Uterus (tissue), 4 donors: ENCODE measurements around the gene PMS2. TPM values are rescaled to one million over a fixed set of nuclear protein-coding genes. Genes with fewer than 3 reads are reported as not detected.
A peak's percentile ranks its signal among the peaks of the same experiment; 100 is the strongest.
"Not testable (repeated sequence)": the region's sequence is repeated elsewhere in the genome, so short reads cannot be mapped to it uniquely, and the experiment has no call there.

Source experiments
- DNase-seq, 2 donors: peaks; one replicate each; pipeline ENCODE4 v3.0.0-alpha.2; 2019 to 2020
- H3K27ac ChIP-seq, 2 donors: fragments of 200-600 bp; sonication (generic); 1 replicate in 1 of 2; 2 replicates in 1 of 2; pipeline ENCODE4 v1.5.1; 2016 to 2018
- H3K27me3 ChIP-seq, 2 donors: fragments of 200-600 bp; sonication (generic); one replicate each; pipeline ENCODE4 v1.5.1; 2018 to 2019; ENCODE audit warnings: control low read depth in 1 of 2
- H3K36me3 ChIP-seq, 2 donors: fragments of 200-600 bp; sonication (generic); one replicate each; pipeline ENCODE4 v1.5.1; 2019; ENCODE audit warnings: control low read depth in 1 of 2
- H3K4me1 ChIP-seq, 2 donors: fragments of 200-600 bp; sonication (generic); one replicate each; pipeline ENCODE4 v1.5.1; 2018 to 2019; ENCODE audit warnings: control low read depth in 1 of 2
- H3K4me3 ChIP-seq, 2 donors: fragments of 200-600 bp; sonication (generic); 1 replicate in 1 of 2; 2 replicates in 1 of 2; pipeline ENCODE4 v1.5.1; 2018 to 2019; ENCODE audit warnings: mild to moderate bottlenecking in 1 of 2
- H3K9me3 ChIP-seq, 2 donors: fragments of 200-600 bp; sonication (generic); one replicate each; pipeline ENCODE4 v1.5.1; 2019; ENCODE audit warnings: control low read depth in 1 of 2
- intact Hi-C: fragments of 100-400 bp; cut with DNase I; formaldehyde crosslinking; loops from one replicate; pipeline ENCODE4 v1.15.1; 2023; ENCODE audit warnings: low total_unique reads
- total RNA-seq, 4 donors: library from RNA; depleted of rRNA in 3 of 4; stranded (reverse); fragments of >200 nt in 3 of 4; gene quantifications; one replicate each; pipeline versions ENCODE4 v1.1.0 to v1.2.4, GENCODE V29; 2014 to 2023
- donor health status: DM: yes; HTN: yes; CAD: no.

PMS2 gene
- total RNA-seq, 4 donors from 2014 or later = 1.0 to 21.8 (median 8.5) TPM

- DNase-seq, intact Hi-C loops, H3K4me1 ChIP-seq, H3K27ac ChIP-seq, H3K36me3 ChIP-seq, H3K27me3 ChIP-seq, H3K9me3 ChIP-seq, H3K4me3 ChIP-seq: not testable (repeated sequence)
Measured at GRCh38 chr7:5973580-5973979, 35.3 kb downstream of the PMS2 start.

GRCh38 chr7:5970347-5970911, 38.4 kb downstream of the PMS2 start, which contains the start of gene RSPH10B:
TSS of gene RSPH10B (minus strand) at chr7:5970689. CDS start at chr7:5967116, 3,573 bp downstream.
- H3K4me1 ChIP-seq, H3K9me3 ChIP-seq, H3K36me3 ChIP-seq, H3K27me3 ChIP-seq, intact Hi-C loops, H3K27ac ChIP-seq, H3K4me3 ChIP-seq, DNase-seq: not testable (repeated sequence)

- DNase-seq, H3K27me3 ChIP-seq, intact Hi-C loops, H3K4me3 ChIP-seq, H3K36me3 ChIP-seq, H3K4me1 ChIP-seq, H3K9me3 ChIP-seq, H3K27ac ChIP-seq: not testable (repeated sequence)
Measured at GRCh38 chr7:5963810-5964209, 45.0 kb downstream of the PMS2 start.

- H3K9me3 ChIP-seq, intact Hi-C loops: not testable (repeated sequence)
Measured at GRCh38 chr7:5963205-5963604, 45.6 kb downstream of the PMS2 start.

GRCh38 chr7:5934945-5935450, 73.9 kb downstream of the PMS2 start:
- intact Hi-C loops, H3K27ac ChIP-seq: not testable (repeated sequence)

More at GRCh38 chr7:5963205-5963604, 45.6 kb downstream of the PMS2 start:
- not testable (repeated sequence) for H3K4me1 ChIP-seq, H3K4me3 ChIP-seq, H3K27me3 ChIP-seq, H3K27ac ChIP-seq, H3K36me3 ChIP-seq, DNase-seq

GRCh38 chr7:5931905-5932644, 76.8 kb downstream of the PMS2 start:
- H3K36me3 ChIP-seq, intact Hi-C loops, DNase-seq, H3K4me3 ChIP-seq, H3K27me3 ChIP-seq, H3K4me1 ChIP-seq, H3K9me3 ChIP-seq: not testable (repeated sequence)
- peak overlapping the region in 1 of 2 donors; percentile 41 for H3K27ac ChIP-seq

More at GRCh38 chr7:5934945-5935450, 73.9 kb downstream of the PMS2 start:
- not testable (repeated sequence) for H3K4me3 ChIP-seq, H3K27me3 ChIP-seq, DNase-seq, H3K36me3 ChIP-seq, H3K9me3 ChIP-seq, H3K4me1 ChIP-seq

GRCh38 chr7:5931250-5931649, 77.6 kb downstream of the PMS2 start:
- H3K36me3 ChIP-seq, intact Hi-C loops, H3K4me1 ChIP-seq, H3K27me3 ChIP-seq, H3K9me3 ChIP-seq, H3K4me3 ChIP-seq: not testable (repeated sequence)
- DNase-seq = peak in 1 of 2 donors; percentile 13
- peak overlapping the region in 1 of 2 donors; percentile 41 for H3K27ac ChIP-seq

GRCh38 chr7:5930290-5930689, 78.6 kb downstream of the PMS2 start:
- intact Hi-C loops, H3K36me3 ChIP-seq: not testable (repeated sequence)

GRCh38 chr7:5926263-5926870, 82.5 kb downstream of the PMS2 start:
- H3K27ac ChIP-seq, H3K27me3 ChIP-seq, H3K4me3 ChIP-seq, intact Hi-C loops, H3K36me3 ChIP-seq, H3K4me1 ChIP-seq, H3K9me3 ChIP-seq, DNase-seq: not testable (repeated sequence)

More at GRCh38 chr7:5930290-5930689, 78.6 kb downstream of the PMS2 start:
- H3K27me3 ChIP-seq, H3K4me1 ChIP-seq, H3K27ac ChIP-seq, H3K4me3 ChIP-seq, H3K9me3 ChIP-seq, DNase-seq: not testable (repeated sequence)

GRCh38 chr7:5924630-5925029, 84.2 kb downstream of the PMS2 start:
- H3K36me3 ChIP-seq, DNase-seq, H3K27me3 ChIP-seq, H3K4me3 ChIP-seq, H3K27ac ChIP-seq, intact Hi-C loops, H3K4me1 ChIP-seq, H3K9me3 ChIP-seq: not testable (repeated sequence)

- intact Hi-C loops, H3K27ac ChIP-seq, H3K27me3 ChIP-seq, H3K4me1 ChIP-seq, H3K4me3 ChIP-seq, H3K36me3 ChIP-seq, H3K9me3 ChIP-seq, DNase-seq: not testable (repeated sequence)
Measured at GRCh38 chr7:5924180-5924579, 84.7 kb downstream of the PMS2 start.
